WTC11 (cell line): Measurements from ENCODE around the gene F13A1.

Experiments
- ATF3 ChIP-seq: sonication (generic); formaldehyde crosslinking; conservative IDR thresholded peaks from 2 replicates; pipeline ENCODE4 v1.8.1; 2022; ENCODE audit warnings: mild to moderate bottlenecking, missing genetic modification reagents
- E2F1 ChIP-seq: sonication (generic); formaldehyde crosslinking; IDR thresholded peaks from 2 replicates; pipeline ENCODE4 v1.8.0; 2022; ENCODE audit warnings: mild to moderate bottlenecking, missing genetic modification reagents
- MXD4 ChIP-seq: fragments of 250-450 bp; sonication (Bioruptor Pico); IDR thresholded peaks from 2 replicates; pipeline ENCODE4 v1.8.0; 2021; ENCODE audit warnings: mild to moderate bottlenecking, moderate library complexity, borderline replicate concordance

- TF ChIP-seq MXD4 (CRISPR knock-in tag), result no peak
- no peak for TF ChIP-seq ATF3 (CRISPR knock-in tag)
- TF ChIP-seq E2F1, result no peak
Measured at GRCh38 chr6:6287415-6287814, 33.0 kb downstream of the F13A1 start.
